Central memory CD4-positive, alpha-beta T cell (primary cell): ENCODE data around the gene PDZD2.
"Not testable (repeated sequence)": the region's sequence is repeated elsewhere in the genome, so short reads cannot be mapped to it uniquely, and the experiment has no call there.

Source experiments
- DNase-seq: peaks from one replicate; pipeline ENCODE4 v3.0.0; 2022

Gene PDZD2

DNA sequence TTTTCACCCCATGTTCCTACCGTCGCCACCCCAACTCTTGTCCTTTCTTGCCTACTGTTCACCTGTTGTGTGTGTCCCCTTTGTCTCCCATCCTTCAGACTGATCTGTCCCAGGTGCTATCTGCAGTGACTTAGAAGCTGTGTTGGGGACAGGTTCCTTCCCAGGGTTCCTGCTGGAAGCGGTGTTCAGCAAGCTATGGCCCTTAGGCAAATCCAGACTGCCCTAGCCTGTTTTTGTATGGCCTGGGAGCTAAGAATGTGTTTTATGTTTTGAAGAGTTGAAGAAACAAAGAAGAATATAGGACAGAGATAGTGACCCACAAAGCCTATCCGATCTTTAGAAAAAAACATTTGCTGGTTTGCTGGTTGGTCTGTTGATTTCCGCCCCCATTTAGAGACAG lies 298.8 kb downstream of the PDZD2 start:
- DNase-seq, result no peak

- no peak for DNase-seq
These were observed 300.2 kb downstream of the PDZD2 start for GRCh38 chr5:31939151-31939550.

DNA sequence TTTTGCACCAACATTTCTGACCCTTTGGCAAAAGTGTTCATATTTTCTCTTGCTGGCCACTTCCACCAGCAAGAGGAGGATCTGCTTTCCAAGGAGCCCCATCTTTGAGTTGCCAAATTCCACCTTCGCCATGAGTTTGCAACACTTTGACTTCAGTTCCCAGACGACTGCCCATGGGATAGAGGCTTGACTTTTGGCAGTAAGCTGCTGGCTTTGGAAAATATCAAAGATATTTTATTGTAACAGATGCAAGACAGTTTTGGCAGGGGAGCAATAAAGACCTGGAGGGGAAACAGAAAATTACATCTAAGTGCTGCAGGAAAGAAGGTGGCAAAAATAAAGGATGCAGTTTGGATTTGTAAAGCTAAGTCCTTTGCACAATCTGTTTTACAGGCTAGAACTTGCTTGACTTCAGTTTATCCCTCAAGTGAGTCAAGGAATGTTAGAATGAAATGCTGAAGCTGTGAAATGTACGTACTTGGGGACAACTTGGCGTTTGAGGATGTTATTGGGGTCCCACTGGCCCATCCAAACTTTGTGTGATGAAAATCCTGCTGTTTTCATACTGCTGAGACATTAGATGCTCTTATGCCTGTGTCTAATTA lies 302.3 kb downstream of the PDZD2 start:
- DNase-seq, result no peak

DNA sequence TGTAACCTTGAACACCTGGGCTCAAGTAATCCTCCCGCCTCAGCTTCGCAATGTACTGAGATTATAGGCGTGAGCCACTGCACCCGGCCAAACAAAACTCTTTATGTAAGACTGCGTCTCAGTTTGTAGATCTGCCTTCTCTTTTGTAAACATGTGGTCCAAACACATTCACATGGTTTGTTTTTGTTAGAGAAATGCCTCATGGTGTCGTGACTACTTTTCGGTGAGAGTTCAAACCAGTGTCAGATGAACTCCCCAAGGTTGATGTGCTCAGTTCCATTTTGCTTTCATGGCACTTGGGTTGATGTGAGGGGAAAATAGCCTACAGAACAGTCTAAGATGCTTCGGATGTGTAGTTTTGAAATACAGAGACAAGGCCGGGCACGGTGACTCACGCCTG lies 303.6 kb downstream of the PDZD2 start:
- no peak for DNase-seq

DNA sequence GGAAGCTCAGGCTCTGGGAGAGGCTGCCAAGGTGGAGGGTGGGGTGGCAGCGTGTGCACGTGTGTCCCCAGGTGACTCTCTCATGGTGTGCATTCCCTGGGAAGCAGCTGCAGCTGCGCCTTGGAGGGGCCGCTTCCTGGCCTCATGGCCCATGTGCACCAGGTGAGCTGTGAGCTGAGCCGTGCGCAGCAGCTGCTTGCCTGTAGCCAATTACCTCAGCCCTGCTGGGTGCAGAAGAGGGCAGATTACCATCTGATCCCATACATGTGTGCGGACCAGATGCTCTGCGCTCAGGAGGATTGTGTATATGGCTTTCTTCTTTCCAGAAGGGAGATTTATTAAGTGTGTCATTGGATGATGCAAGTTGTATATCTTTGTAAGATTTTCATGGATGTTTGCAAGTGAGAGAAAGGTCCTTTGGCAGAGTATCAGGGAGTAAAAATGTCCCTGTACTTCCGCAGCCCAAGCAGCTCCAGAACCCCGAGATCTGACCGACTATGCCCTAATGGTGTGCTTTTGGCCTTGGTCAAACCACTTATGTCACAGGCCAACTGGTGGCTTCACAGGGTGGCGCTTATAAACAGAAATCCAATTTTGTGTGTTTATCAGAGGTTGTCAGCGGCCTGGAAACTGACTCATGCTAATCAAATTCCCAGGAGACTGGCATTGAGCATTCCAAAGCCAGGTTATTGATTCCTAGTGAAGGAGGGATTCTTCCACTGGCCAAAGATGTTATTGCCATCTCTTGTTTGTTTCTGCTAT lies 305.9 kb downstream of the PDZD2 start:
- no peak for DNase-seq

- DNase-seq, result no peak
These were observed 309.1 kb downstream of the PDZD2 start for GRCh38 chr5:31948006-31948405.

- no peak for DNase-seq
These were observed 313.1 kb downstream of the PDZD2 start for GRCh38 chr5:31952067-31952466.

DNA sequence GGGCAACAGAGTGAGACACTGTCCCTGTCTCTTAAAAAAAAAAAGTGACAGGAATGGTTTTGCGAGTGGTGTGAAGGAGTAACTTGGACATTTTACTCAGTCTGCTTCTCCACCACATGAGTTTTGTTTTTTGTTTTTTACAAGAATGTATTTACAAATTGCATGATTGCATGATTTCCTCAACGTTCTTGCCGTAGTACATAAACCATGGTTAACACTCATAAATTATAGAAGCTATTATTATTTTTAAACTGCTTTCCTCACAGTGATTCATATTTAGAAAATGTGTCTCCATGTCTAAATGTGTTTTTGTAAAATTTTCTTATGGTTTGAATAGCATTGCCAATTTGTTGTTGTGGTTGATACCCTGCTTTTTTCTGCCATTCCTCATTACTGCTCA lies 315.2 kb downstream of the PDZD2 start:
- no peak for DNase-seq

DNA sequence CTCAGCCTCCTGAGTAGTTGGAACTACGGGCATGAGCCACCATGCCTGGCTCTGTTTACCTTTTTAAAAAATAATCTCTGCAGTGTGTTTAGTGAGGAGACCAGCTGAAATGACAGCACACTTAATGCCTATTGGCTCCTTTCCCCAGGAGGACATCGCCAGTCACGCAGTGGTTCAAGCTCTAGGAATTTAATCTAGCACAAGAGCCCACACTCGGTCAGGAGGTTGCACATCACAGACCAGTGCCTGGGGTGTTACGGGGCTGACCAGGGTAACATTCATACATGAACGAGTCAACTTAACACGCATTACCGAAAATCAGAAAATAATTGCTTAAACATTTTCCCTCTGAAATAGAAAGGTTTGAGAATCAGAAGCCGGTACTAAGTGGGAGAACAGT lies 318.2 kb downstream of the PDZD2 start:
- DNase-seq, result no peak

GRCh38 chr5:31962351-31962751 lies 323.4 kb downstream of the PDZD2 start:
- DNase-seq, result no peak

DNA sequence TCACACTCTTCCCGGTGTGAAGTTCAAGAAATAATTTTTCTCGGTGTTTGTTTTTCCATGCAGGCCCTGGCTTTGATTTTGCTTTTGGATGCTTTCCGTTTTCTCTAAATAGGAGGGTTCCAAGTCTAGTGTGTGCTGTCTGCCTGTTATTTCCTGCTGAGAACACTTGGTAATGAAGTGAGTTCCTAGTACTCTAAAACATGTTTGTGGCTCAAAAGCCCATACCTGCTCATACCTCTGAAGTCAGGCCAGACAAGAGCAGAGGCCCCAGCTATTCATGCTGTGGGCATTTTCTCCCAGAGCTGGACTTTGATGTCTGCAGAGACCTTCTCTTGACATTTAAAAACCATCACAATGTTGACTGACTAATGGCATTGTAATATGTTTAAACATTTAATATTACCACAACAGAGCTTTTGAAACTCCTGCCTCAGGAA lies 324.0 kb downstream of the PDZD2 start:
- DNase-seq, result no peak

DNA sequence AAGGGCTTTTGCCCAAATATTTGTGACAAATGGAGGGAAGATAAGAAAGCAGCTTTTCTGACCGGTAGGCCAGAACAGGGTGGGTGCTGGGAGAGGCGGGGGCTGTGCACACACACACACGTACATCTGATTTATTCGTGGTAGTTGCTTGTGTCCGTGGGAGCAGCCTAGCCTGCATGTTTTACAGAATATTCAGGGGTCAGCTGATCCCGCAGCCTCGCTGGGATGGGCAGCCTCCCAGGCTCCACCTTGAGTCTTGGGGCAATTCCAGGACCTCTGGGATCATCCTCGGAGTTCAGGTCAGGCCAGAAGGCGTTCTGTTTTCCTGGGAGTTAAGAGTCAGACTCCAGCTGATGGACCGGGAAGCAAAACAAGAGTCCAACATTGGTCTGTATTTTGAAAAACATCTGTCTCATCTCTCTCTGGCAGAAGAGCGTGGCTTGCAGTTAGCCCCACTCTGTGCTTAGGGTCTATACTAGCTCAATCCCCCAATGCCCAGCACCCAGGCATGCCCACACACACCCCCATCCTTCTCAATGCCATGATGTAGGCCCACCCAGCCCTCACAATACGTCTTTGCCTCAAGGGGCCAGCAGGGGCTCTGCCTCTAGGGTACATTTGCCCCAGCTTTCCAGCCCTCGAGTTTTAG lies 324.6 kb downstream of the PDZD2 start:
- no peak for DNase-seq

- DNase-seq, result no peak
These were observed 325.1 kb downstream of the PDZD2 start for GRCh38 chr5:31964007-31964360.

- DNase-seq, result no peak
These were observed 326.3 kb downstream of the PDZD2 start for GRCh38 chr5:31965227-31965626.

GRCh38 chr5:31966936-31967335 lies 328.0 kb downstream of the PDZD2 start:
- no peak for DNase-seq

GRCh38 chr5:31967461-31967860 lies 328.5 kb downstream of the PDZD2 start:
- no peak for DNase-seq

DNA sequence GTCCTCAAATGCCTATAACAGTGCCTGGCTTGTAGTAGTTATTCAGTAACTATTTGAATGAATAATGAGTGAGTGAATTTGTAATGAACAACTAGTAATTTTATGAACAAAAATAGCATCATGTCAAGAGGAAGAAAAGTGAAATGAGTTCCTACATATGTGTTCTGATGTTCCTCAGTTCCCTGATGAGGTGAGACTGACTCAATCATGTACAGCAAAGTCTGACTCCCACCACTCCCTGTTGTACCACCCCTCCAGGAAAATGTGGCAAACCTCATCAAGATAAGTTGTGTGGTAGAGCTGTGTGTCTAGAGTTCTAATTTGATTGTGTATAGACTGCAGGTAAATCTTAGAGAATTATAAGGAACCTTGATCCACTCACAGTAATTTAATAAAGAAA lies 333.6 kb downstream of the PDZD2 start:
- DNase-seq, result no peak

GRCh38 chr5:31975189-31975612 lies 336.3 kb downstream of the PDZD2 start:
- DNase-seq, result not testable (repeated sequence)

DNA sequence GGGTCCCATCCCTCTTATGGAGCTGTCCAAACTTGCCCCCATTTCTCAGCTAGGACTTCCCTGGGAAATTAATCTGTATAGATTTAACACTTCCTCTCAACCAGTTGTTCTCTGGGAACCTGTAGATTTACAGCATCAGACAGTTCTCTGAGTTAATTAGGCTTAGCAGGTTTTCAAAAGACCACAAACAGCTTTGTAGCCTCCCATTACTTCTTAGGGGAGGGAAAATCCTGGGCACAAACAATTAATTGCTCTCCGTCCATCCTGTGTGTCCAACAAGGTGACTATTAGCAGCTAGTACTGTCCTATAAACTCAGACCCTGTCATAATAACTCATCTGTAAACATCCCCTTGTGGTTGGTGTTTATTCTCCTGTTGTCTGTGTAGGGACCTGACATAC lies 337.2 kb downstream of the PDZD2 start:
- no peak for DNase-seq

GRCh38 chr5:31981361-31981945 lies 342.5 kb downstream of the PDZD2 start:
- DNase-seq, result no peak

- no peak for DNase-seq
These were observed 343.1 kb downstream of the PDZD2 start for GRCh38 chr5:31982027-31982426.

- no peak for DNase-seq
These were observed 343.7 kb downstream of the PDZD2 start for GRCh38 chr5:31982621-31983020.

- no peak for DNase-seq
These were observed 344.9 kb downstream of the PDZD2 start for GRCh38 chr5:31983851-31984250.

DNA sequence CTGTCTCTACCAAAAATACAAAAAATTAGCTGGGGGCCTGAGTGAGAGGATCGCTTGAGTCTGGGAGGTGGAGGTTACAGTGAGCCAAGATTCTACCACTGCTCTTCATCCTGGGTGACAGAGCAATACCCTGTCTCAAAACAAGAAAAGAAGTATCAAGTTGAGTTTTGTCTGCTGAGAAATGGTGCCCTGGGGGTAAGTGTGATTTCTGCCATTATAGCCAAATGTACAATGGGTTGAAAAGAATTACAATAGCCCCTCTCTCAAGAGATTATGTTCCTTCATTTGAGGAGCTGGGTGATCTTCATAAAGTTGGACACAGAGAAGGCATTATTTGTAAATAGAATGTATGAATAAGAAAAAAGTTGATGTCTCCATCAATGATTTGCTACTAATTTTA lies 345.8 kb downstream of the PDZD2 start:
- no peak for DNase-seq
